GM12891 (cell line): ENCODE results near the gene NOL12.

Experiments used
- POLR2A ChIP-seq: IDR thresholded peaks from 2 replicates; pipeline ENCODE4 v1.6.1; 2011; ENCODE audit warnings: low read depth, low read length, control low read depth
- POLR2AphosphoS5 ChIP-seq: IDR thresholded peaks from 2 replicates; pipeline ENCODE4 v1.6.1; 2011; ENCODE audit warnings: low read depth, low read length, control low read depth
- TAF1 ChIP-seq: IDR thresholded peaks from 2 replicates; pipeline ENCODE4 v1.6.1; 2011; ENCODE audit warnings: low read depth, low read length, control low read depth

DNA sequence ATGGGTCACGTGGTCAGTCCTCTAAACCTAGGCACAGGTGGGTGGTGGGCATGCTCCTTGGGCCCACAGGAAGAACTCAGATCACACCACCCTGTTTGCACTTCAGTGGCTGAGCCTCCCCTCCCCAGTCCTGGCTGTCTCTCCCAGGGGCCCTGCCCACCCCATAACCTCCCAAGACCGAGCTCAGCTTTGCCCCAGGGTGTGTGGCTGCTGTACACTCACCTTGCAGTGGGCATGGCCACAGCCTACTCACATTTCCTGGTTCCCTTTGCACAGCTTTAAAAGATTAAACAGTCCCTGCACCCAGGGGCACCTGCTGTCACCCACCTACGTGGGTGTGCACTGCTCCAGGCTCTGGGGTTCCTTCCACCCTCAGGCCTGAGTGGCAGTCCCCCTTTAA lies 24.5 kb downstream of the NOL12 start:
- TF ChIP-seq POLR2A (no peak), TAF1 (no peak), POLR2AphosphoS5 (no peak)
